ENCODE measurements around the gene POP7.
"Not testable (repeated sequence)": the region's sequence is repeated elsewhere in the genome, so short reads cannot be mapped to it uniquely, and the experiment has no call there.

The POP7 gene

GRCh38 chr7:100705753-100706671, at the start of gene POP7:
TSS of gene POP7 (plus strand) at chr7:100706121. CDS start at chr7:100706831, 710 bp downstream.
- H3K27ac ChIP-seq, result peak within 1 kb of the TSS; percentile 81 to 95 (median 93)
- no peaks in the 10 kb centered on the region for H3K27me3 ChIP-seq
- H3K4me2 ChIP-seq, result peak within 1 kb of the TSS; percentile 94 to 100 (median 98)
- H3K4me3 ChIP-seq, result peak within 1 kb of the TSS; percentile 76 to 94 (median 91)
- H4K20me1 ChIP-seq, result peaks cover 0 to 19% (median 14%) of the 10 kb centered on the region in 11 experiments; a peak in 13 of 22 replicates
- H3K9ac ChIP-seq, result peak within 1 kb of the TSS; percentile 92 to 99 (median 97)
- no peaks in the 10 kb centered on the region for H3K9me3 ChIP-seq (replicated peaks in 1 of 11)
- H3K36me3 ChIP-seq, result peaks cover 0 to 29% (median 23%) of the 10 kb centered on the region in 11 experiments; a peak in 13 of 22 replicates
- TF ChIP-seq Cebpa-rat (IDR thresholded peaks at IDR 0.05), result no peak
- peaks cover 31 to 42% (median 35%) of the 10 kb centered on the region in 10 experiments for H3K4me1 ChIP-seq

- Histone ChIP-seq H3K9ac (peak overlapping the region in 1 of 11 experiments; percentile 29; a peak in 1 of 22 replicates), H3K4me1 (peaks cover 0 to 20% (median 8%) of the 10 kb centered on the region in 10 experiments; a peak in 9 of 20 replicates), H3K4me2 (peak overlapping the region in 1 of 11 experiments; percentile 44; a peak in 1 of 22 replicates)
- H3K36me3 ChIP-seq; H3K9me3 ChIP-seq (replicated peaks in 1 of 11); H3K27me3 ChIP-seq; H3K4me3 ChIP-seq; H3K27ac ChIP-seq; H4K20me1 ChIP-seq: not testable (repeated sequence)
Observed at GRCh38 chr7:100662194-100662776, 43.6 kb upstream of the POP7 start.

GRCh38 chr7:100665168-100665726, 40.7 kb upstream of the POP7 start:
- no peak for TF ChIP-seq Cebpa-rat (IDR thresholded peaks at IDR 0.05)
- no peaks in the 10 kb centered on the region for H3K9me3 ChIP-seq (replicated peaks in 1 of 11)
- H3K27me3 ChIP-seq, result no peaks in the 10 kb centered on the region

GRCh38 chr7:100667331-100668068, 38.4 kb upstream of the POP7 start:
- H3K4me2 ChIP-seq, result no peak overlapping the region
- H3K9me3 ChIP-seq (replicated peaks in 1 of 11), result no peaks in the 10 kb centered on the region
- no peak for TF ChIP-seq Cebpa-rat (IDR thresholded peaks at IDR 0.05)
- H3K4me3 ChIP-seq, result no peak overlapping the region
- H3K9ac ChIP-seq, result no peak overlapping the region
- no peaks in the 10 kb centered on the region for H4K20me1 ChIP-seq
- H3K27me3 ChIP-seq, result no peaks in the 10 kb centered on the region
- H3K27ac ChIP-seq, result no peak overlapping the region
- peaks cover 0 to 22% (median 4%) of the 10 kb centered on the region in 10 experiments; a peak in 9 of 20 replicates for H3K4me1 ChIP-seq
- no peaks in the 10 kb centered on the region for H3K36me3 ChIP-seq

More at GRCh38 chr7:100665168-100665726, 40.7 kb upstream of the POP7 start:
- no peaks in the 10 kb centered on the region for H4K20me1 ChIP-seq
- H3K27ac ChIP-seq, result no peak overlapping the region
- H3K36me3 ChIP-seq, result no peaks in the 10 kb centered on the region
- H3K9ac ChIP-seq, result no peak overlapping the region
- H3K4me3 ChIP-seq, result no peak overlapping the region
- peaks cover 0 to 30% (median 4%) of the 10 kb centered on the region in 10 experiments; a peak in 8 of 20 replicates for H3K4me1 ChIP-seq
- H3K4me2 ChIP-seq, result no peak overlapping the region

GRCh38 chr7:100668069-100668449, 37.9 kb upstream of the POP7 start:
- Histone ChIP-seq H3K4me3 (no peak overlapping the region), H3K27me3 (no peaks in the 10 kb centered on the region), H3K4me1 (peaks cover 0 to 22% (median 6%) of the 10 kb centered on the region in 10 experiments; a peak in 12 of 20 replicates), H3K27ac (no peak overlapping the region), H4K20me1 (no peaks in the 10 kb centered on the region), H3K9me3 (replicated peaks in 1 of 11) (no peaks in the 10 kb centered on the region), H3K36me3 (no peaks in the 10 kb centered on the region), H3K9ac (no peak overlapping the region), H3K4me2 (no peak overlapping the region)
- TF ChIP-seq Cebpa-rat (IDR thresholded peaks at IDR 0.05), result no peak

GRCh38 chr7:100669106-100669505, 36.8 kb upstream of the POP7 start:
- H3K9me3 ChIP-seq (replicated peaks in 1 of 11); H3K27me3 ChIP-seq: not testable (repeated sequence)

GRCh38 chr7:100670074-100670473, 35.8 kb upstream of the POP7 start:
- peaks cover 0 to 21% (median 6%) of the 10 kb centered on the region in 10 experiments; a peak in 12 of 20 replicates for H3K4me1 ChIP-seq
- H4K20me1 ChIP-seq, result peaks cover 5 to 9% (median 8%) of the 10 kb centered on the region in 11 experiments; a peak in 17 of 22 replicates
- H3K9ac ChIP-seq, result no peak overlapping the region
- no peaks in the 10 kb centered on the region for H3K9me3 ChIP-seq (replicated peaks in 1 of 11)
- no peak overlapping the region for H3K27ac ChIP-seq
- no peak for TF ChIP-seq Cebpa-rat (IDR thresholded peaks at IDR 0.05)
- H3K27me3 ChIP-seq, result no peaks in the 10 kb centered on the region
- H3K4me3 ChIP-seq, result no peak overlapping the region
- no peaks in the 10 kb centered on the region for H3K36me3 ChIP-seq
- H3K4me2 ChIP-seq, result no peak overlapping the region

More at GRCh38 chr7:100669106-100669505, 36.8 kb upstream of the POP7 start:
- H3K4me2 ChIP-seq, H3K9ac ChIP-seq, H4K20me1 ChIP-seq, H3K36me3 ChIP-seq, H3K27ac ChIP-seq, H3K4me3 ChIP-seq: not testable (repeated sequence)
- peaks cover 0 to 21% (median 6%) of the 10 kb centered on the region in 10 experiments; a peak in 12 of 20 replicates for H3K4me1 ChIP-seq

GRCh38 chr7:100671353-100672327, 34.3 kb upstream of the POP7 start:
- Histone ChIP-seq H3K27me3 (no peaks in the 10 kb centered on the region), H4K20me1 (peaks cover 13 to 22% (median 16%) of the 10 kb centered on the region in 11 experiments), H3K9ac (no peak overlapping the region), H3K4me2 (no peak overlapping the region), H3K9me3 (replicated peaks in 1 of 11) (no peaks in the 10 kb centered on the region), H3K4me3 (no peak overlapping the region), H3K36me3 (peaks cover 3 to 4% (median 4%) of the 10 kb centered on the region in 11 experiments), H3K27ac (no peak overlapping the region), H3K4me1 (peaks cover 4 to 25% (median 10%) of the 10 kb centered on the region in 10 experiments)
- no peak for TF ChIP-seq Cebpa-rat (IDR thresholded peaks at IDR 0.05)
